Parathyroid adenoma (tissue), 2 donors: Measurements from ENCODE around the gene USP36.

Experiments
- H2AFZ ChIP-seq: fragments of 300-600 bp; sonication (generic); one replicate; pipeline ENCODE4 v1.7.0; 2017; ENCODE audit warnings: antibody characterized with exemption, mild to moderate bottlenecking
- H3K27ac ChIP-seq: fragments of 300-600 bp; sonication (generic); one replicate; pipeline ENCODE4 v1.7.0; 2017
- H3K27me3 ChIP-seq: fragments of 300-600 bp; sonication (generic); one replicate; pipeline ENCODE4 v1.7.0; 2017; ENCODE audit warnings: low read length; ENCODE audit not compliant: control insufficient read depth, insufficient read depth
- H3K36me3 ChIP-seq: fragments of 300-600 bp; sonication (generic); one replicate; pipeline ENCODE4 v1.7.0; 2017; ENCODE audit warnings: low read length; ENCODE audit not compliant: control insufficient read depth, insufficient read depth
- H3K4me1 ChIP-seq: fragments of 300-600 bp; sonication (generic); one replicate; pipeline ENCODE4 v1.7.0; 2017; ENCODE audit warnings: control low read depth
- H3K4me2 ChIP-seq: fragments of 300-600 bp; sonication (generic); one replicate; pipeline ENCODE4 v1.7.0; 2017; ENCODE audit warnings: low read length
- H3K4me3 ChIP-seq: fragments of 300-600 bp; sonication (generic); one replicate; pipeline ENCODE4 v1.7.0; 2017; ENCODE audit warnings: low read depth, low read length
- H3K79me2 ChIP-seq: fragments of 300-600 bp; sonication (generic); one replicate; pipeline ENCODE4 v1.7.0; 2017; ENCODE audit warnings: control low read depth
- H3K9ac ChIP-seq: fragments of 300-600 bp; sonication (generic); one replicate; pipeline ENCODE4 v1.7.0; 2017; ENCODE audit warnings: mild to moderate bottlenecking
- H3K9me3 ChIP-seq: fragments of 300-600 bp; sonication (generic); one replicate; pipeline ENCODE4 v1.7.0; 2017; ENCODE audit warnings: low read length; ENCODE audit not compliant: control insufficient read depth
- TF ChIP-seq, protein P1 (sequence below): fragments of 300-600 bp; sonication (generic); IDR thresholded peaks from one replicate; pipeline ENCODE4 v1.7.0; 2017; ENCODE audit warnings: antibody characterized with exemption, mild to moderate bottlenecking
- donor health status: primary hyperparathyroidism.

Gene USP36

DNA sequence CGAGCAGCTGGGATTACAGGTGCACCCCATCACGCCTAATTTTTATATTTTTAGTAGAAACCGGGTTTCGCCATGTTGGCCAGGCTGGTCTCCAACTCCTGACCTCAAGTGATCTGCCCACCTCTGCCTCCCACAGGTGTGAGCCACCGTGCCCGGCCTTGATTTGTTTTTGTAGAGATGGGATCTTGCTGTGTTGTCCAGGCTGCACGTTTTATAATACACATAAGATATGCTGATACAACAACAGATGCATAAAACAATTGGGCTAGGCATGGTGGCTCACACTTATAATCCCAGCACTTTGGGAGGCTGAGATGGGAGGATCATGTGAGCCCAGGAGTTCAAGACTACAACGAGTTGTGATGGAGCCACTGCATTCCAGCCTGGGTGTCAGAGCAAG lies 6.0 kb downstream of the USP36 start:
- Histone ChIP-seq H3K9ac (no peak overlapping the region), H3K9me3 (no peaks in the 10 kb centered on the region), H2AFZ (no peak overlapping the region), H3K4me1 (peaks cover 10% of the 10 kb centered on the region), H3K36me3 (no peaks in the 10 kb centered on the region), H3K79me2 (peaks cover 63% of the 10 kb centered on the region), H3K4me2 (no peak overlapping the region), H3K4me3 (no peak overlapping the region), H3K27ac (no peak overlapping the region), H3K27me3 (no peaks in the 10 kb centered on the region)
- TF ChIP-seq, protein P1, sequence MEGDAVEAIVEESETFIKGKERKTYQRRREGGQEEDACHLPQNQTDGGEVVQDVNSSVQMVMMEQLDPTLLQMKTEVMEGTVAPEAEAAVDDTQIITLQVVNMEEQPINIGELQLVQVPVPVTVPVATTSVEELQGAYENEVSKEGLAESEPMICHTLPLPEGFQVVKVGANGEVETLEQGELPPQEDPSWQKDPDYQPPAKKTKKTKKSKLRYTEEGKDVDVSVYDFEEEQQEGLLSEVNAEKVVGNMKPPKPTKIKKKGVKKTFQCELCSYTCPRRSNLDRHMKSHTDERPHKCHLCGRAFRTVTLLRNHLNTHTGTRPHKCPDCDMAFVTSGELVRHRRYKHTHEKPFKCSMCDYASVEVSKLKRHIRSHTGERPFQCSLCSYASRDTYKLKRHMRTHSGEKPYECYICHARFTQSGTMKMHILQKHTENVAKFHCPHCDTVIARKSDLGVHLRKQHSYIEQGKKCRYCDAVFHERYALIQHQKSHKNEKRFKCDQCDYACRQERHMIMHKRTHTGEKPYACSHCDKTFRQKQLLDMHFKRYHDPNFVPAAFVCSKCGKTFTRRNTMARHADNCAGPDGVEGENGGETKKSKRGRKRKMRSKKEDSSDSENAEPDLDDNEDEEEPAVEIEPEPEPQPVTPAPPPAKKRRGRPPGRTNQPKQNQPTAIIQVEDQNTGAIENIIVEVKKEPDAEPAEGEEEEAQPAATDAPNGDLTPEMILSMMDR, result no peak

DNA sequence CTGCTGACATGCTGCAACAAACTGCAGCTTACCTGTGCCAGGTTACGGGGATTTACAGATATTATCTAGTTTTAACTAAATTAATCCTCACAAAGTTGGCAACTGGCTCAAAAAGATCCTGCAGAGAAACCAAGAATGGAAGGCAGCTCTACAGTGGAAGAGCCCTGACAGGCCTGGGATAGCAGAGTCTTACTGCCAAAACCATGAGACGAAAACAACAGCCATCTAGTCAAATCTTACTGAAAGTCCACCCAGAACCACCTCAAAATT lies 8.1 kb downstream of the USP36 start:
- H3K36me3 ChIP-seq, result no peaks in the 10 kb centered on the region
- H3K9me3 ChIP-seq, result no peaks in the 10 kb centered on the region
- TF ChIP-seq, protein P1, result no peak
- no peak overlapping the region for H3K4me2 ChIP-seq
- no peak overlapping the region for H3K27ac ChIP-seq
- H3K4me1 ChIP-seq, result no peaks in the 10 kb centered on the region
- H2AFZ ChIP-seq, result no peak overlapping the region
- H3K79me2 ChIP-seq, result peaks cover 57% of the 10 kb centered on the region
- H3K9ac ChIP-seq, result no peak overlapping the region
- H3K4me3 ChIP-seq, result no peak overlapping the region
- no peaks in the 10 kb centered on the region for H3K27me3 ChIP-seq

DNA sequence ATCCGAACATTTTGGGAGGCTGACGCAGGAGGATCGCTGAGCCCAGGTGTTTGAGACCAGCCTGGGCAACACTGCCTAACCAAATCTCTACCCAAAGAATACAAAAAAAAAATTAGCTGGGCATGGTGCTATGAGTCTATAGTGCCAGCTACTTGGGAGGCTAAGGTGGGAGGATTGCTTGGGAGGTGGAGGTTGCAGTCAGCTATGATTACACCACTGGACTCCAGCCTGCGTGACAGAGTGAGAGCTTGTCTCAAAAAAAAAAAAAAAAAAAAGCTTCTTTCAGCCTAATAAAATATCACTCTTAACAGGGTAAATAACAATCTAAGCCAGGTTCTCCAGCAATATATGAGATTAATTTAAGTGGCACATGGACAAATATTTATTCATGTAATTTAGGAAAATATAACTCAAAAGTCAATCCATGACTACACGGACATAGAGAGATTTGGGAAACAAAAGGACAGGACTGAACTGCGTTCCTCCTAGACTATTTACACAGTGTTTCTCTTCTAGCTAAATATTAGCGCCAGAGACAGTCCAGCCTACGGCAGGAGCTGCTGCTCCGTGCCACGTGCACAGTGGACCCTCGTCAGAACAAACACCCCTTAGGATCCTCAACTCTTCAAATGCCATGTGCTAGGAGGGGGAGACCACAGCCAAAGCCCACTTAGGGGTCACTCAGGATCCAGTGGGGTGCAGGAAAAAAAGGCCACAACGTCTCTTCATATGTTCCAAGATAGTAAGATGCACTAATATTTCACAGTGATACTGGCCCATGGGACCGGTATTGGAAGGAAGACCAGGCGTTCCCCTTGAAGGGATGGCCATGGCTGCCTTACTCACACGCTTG lies 8.7 kb downstream of the USP36 start:
- Histone ChIP-seq H3K79me2 (peaks cover 53% of the 10 kb centered on the region), H3K4me2 (no peak overlapping the region), H3K4me1 (no peaks in the 10 kb centered on the region), H3K27me3 (no peaks in the 10 kb centered on the region), H3K27ac (no peak overlapping the region), H3K9ac (no peak overlapping the region), H2AFZ (no peak overlapping the region), H3K36me3 (no peaks in the 10 kb centered on the region), H3K4me3 (no peak overlapping the region), H3K9me3 (no peaks in the 10 kb centered on the region)
- TF ChIP-seq, protein P1, result no peak

DNA sequence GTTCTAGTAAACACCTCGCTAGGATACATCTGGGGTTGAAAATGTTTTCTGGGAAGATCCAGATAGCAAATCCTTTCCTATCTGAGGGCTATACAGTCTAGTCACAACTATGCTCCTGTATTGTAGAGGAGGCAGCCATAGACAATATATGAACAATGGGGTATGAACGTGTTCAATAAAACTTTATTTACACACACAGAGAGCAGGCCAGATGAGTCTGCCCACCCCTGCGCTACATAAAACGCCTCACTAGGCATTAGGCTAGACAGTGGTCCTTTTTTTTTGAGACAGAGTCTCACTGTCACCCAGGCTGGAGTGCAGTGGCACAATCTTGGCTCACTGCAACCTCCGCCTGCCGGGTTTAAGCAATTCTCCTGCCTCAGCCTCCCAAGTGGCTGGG lies 11.1 kb downstream of the USP36 start:
- H2AFZ ChIP-seq, result no peak overlapping the region
- no peaks in the 10 kb centered on the region for H3K9me3 ChIP-seq
- no peak overlapping the region for H3K4me2 ChIP-seq
- H3K27me3 ChIP-seq, result no peaks in the 10 kb centered on the region
- no peaks in the 10 kb centered on the region for H3K36me3 ChIP-seq
- no peak overlapping the region for H3K4me3 ChIP-seq
- no peaks in the 10 kb centered on the region for H3K4me1 ChIP-seq
- peaks cover 45% of the 10 kb centered on the region for H3K79me2 ChIP-seq
- no peak overlapping the region for H3K27ac ChIP-seq
- TF ChIP-seq, protein P1, result no peak
- H3K9ac ChIP-seq, result no peak overlapping the region
